ENCODE measurements around the gene LENG1. TPM values are rescaled to one million over a fixed set of nuclear protein-coding genes. Genes with fewer than 3 reads are reported as not detected.
"Not testable (repeated sequence)": the region's sequence is repeated elsewhere in the genome, so short reads cannot be mapped to it uniquely, and the experiment has no call there.

The LENG1 gene
- total RNA-seq, 1 donor from 2014 or later: 3.4 TPM

DNA sequence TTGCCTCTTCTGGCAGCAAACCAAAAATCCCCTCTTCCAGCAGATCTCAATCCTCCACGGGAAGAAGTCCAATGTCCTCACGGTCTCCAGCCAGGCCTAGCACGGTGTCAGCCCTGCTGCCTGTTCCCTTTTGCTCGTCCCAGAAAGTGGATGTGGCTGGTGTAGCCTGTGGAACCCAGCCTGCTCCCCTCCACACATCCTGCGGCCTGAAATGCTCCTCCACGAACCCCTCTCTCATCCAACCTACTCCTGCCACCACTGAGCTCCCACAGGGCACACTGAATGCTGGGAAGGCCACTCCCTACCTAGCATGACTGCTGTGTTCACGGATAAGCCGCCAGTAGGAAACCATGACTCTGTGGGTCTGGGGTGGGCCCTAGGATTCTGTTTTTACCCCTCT, 26.8 kb upstream of the LENG1 start:
- Mint-ChIP-seq H3K27me3 (ENCODE audit: unreplicated experiment) (peaks cover 16% of the 10 kb centered on the region), H3K36me3 (ENCODE audit: low read depth, unreplicated experiment) (peaks cover 32% of the 10 kb centered on the region), H3K27ac (ENCODE audit: unreplicated experiment) (peak overlapping the region; percentile 24), H3K9me3 (ENCODE audit: unreplicated experiment) (no peaks in the 10 kb centered on the region), H3K4me3 (ENCODE audit: unreplicated experiment) (peak overlapping the region; percentile 59), H3K4me1 (ENCODE audit: unreplicated experiment) (peaks cover 26% of the 10 kb centered on the region)
- no peak for DNase-seq (ENCODE audit: low spot score)
- TF ChIP-seq, protein P1, sequence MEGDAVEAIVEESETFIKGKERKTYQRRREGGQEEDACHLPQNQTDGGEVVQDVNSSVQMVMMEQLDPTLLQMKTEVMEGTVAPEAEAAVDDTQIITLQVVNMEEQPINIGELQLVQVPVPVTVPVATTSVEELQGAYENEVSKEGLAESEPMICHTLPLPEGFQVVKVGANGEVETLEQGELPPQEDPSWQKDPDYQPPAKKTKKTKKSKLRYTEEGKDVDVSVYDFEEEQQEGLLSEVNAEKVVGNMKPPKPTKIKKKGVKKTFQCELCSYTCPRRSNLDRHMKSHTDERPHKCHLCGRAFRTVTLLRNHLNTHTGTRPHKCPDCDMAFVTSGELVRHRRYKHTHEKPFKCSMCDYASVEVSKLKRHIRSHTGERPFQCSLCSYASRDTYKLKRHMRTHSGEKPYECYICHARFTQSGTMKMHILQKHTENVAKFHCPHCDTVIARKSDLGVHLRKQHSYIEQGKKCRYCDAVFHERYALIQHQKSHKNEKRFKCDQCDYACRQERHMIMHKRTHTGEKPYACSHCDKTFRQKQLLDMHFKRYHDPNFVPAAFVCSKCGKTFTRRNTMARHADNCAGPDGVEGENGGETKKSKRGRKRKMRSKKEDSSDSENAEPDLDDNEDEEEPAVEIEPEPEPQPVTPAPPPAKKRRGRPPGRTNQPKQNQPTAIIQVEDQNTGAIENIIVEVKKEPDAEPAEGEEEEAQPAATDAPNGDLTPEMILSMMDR (IDR thresholded peaks at IDR 0.05; ENCODE audit: unreplicated experiment): no peak

DNA sequence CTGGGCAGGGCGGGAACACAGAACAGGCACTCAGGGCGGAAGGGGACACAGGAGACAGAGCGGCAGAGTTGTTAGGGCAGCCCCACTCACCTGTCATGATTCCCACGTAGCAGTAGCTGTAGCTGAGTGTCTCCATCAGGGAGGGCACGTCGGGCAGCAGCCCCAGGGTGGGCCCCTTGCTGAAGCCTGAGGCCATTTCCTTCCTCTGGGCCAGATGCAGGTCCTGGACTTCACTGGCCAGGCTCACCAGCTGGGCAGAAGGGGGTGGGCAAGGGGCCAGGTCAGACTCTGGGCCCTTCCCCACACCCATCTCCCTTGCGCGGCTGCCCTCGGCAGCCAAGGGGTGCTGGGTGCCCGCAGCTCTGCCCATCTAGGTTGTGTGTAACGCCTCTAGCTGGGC, 23.9 kb upstream of the LENG1 start:
- Mint-ChIP-seq H3K27ac (ENCODE audit: unreplicated experiment) (peak overlapping the region; percentile 52), H3K9me3 (ENCODE audit: unreplicated experiment) (no peaks in the 10 kb centered on the region), H3K4me3 (ENCODE audit: unreplicated experiment) (no peak overlapping the region), H3K36me3 (ENCODE audit: low read depth, unreplicated experiment) (peaks cover 30% of the 10 kb centered on the region), H3K4me1 (ENCODE audit: unreplicated experiment) (peaks cover 25% of the 10 kb centered on the region), H3K27me3 (ENCODE audit: unreplicated experiment) (peaks cover 19% of the 10 kb centered on the region)
- TF ChIP-seq, protein P1 (IDR thresholded peaks at IDR 0.05; ENCODE audit: unreplicated experiment): no peak
- DNase-seq (ENCODE audit: low spot score): no peak

DNA sequence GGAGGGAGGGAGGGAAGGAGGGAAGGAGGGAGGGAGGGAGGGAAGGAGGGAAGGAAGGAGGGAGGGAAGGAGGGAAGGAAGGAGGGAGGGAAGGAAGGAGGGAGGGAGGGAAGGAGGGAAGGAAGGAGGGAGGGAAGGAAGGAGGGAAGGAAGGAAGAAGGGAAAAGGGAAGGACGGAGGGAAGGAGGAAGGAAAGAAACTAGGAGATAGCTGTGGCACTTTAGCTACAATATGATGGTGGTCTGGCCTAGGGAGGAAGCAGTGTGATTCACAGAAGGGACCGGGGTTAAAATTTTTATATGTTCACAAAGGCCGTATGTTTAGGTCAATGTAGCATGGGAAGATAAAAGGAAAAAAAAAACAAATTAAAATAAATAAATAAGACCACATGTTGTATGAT, 22.4 kb upstream of the LENG1 start:
- peaks cover 35% of the 10 kb centered on the region for H3K36me3 Mint-ChIP-seq (ENCODE audit: low read depth, unreplicated experiment)
- not testable (repeated sequence) for H3K4me3 Mint-ChIP-seq (ENCODE audit: unreplicated experiment); H3K27ac Mint-ChIP-seq (ENCODE audit: unreplicated experiment); H3K9me3 Mint-ChIP-seq (ENCODE audit: unreplicated experiment); DNase-seq (ENCODE audit: low spot score)
- peaks cover 20% of the 10 kb centered on the region for H3K27me3 Mint-ChIP-seq (ENCODE audit: unreplicated experiment)
- H3K4me1 Mint-ChIP-seq (ENCODE audit: unreplicated experiment): peaks cover 14% of the 10 kb centered on the region

DNA sequence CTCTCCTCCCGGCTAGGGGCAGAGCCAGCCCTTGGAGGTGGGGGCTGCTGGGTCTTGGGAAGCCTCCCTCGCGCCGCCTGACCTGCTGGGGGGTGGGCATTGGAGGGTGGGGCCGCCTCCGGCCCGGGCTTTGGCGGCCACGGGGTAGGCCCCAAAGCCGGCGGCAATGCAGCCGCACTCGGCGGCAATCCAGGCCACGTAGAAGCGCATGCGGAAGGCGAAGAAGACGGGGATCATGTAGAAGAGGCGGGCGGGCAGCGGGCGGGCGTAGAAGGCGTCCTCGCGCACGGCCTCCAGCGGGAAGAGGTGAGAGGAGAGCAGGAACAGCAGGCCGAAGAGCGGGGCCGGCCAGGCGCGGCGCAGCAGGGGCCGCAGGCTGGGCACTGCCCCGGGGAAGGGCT, 21.2 kb upstream of the LENG1 start:
- no peak for DNase-seq (ENCODE audit: low spot score)
- no peaks in the 10 kb centered on the region for H3K9me3 Mint-ChIP-seq (ENCODE audit: unreplicated experiment)
- peaks cover 14% of the 10 kb centered on the region for H3K4me1 Mint-ChIP-seq (ENCODE audit: unreplicated experiment)
- no peak overlapping the region for H3K27ac Mint-ChIP-seq (ENCODE audit: unreplicated experiment)
- TF ChIP-seq, protein P1 (IDR thresholded peaks at IDR 0.05; ENCODE audit: unreplicated experiment): no peak
- no peak overlapping the region for H3K4me3 Mint-ChIP-seq (ENCODE audit: unreplicated experiment)
- H3K27me3 Mint-ChIP-seq (ENCODE audit: unreplicated experiment): peaks cover 20% of the 10 kb centered on the region
- peaks cover 30% of the 10 kb centered on the region for H3K36me3 Mint-ChIP-seq (ENCODE audit: low read depth, unreplicated experiment)

DNA sequence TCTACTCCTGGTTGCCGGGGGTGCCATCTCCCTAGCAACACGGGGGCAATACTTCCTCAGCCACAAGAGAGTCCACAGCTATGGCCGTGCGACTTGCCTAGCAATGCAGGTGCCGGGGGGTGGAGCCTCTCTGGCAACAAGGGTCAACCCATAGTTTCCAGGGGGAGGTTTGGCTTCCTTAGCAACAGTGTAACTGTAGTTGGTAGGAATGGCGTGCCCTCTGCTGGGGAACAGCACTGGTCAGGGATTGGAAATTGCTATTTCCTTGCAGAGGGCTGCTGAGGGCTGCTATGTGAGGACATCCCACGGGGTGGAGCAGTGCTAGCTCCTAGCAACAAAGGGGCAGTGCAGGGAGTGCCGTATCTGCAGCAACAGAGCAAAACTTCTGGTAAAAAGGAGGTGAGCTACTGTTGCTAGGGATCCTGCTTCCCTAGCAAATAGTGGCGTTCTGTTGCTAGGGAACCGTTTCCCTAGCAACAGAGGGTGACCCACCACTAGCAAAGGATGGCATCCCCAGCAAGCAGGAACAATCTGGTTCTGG, 20.5 kb upstream of the LENG1 start:
- H3K27me3 Mint-ChIP-seq (ENCODE audit: unreplicated experiment): peaks cover 20% of the 10 kb centered on the region
- peak overlapping the region; percentile 76 for H3K4me3 Mint-ChIP-seq (ENCODE audit: unreplicated experiment)
- H3K36me3 Mint-ChIP-seq (ENCODE audit: low read depth, unreplicated experiment): peaks cover 25% of the 10 kb centered on the region
- TF ChIP-seq, protein P1 (IDR thresholded peaks at IDR 0.05; ENCODE audit: unreplicated experiment): peak; percentile 20
- DNase-seq (ENCODE audit: low spot score): peak; percentile 75
- H3K4me1 Mint-ChIP-seq (ENCODE audit: unreplicated experiment): peaks cover 11% of the 10 kb centered on the region
- peak overlapping the region; percentile 94 for H3K27ac Mint-ChIP-seq (ENCODE audit: unreplicated experiment)
- H3K9me3 Mint-ChIP-seq (ENCODE audit: unreplicated experiment): no peaks in the 10 kb centered on the region
